Mesodermal cell (in vitro differentiated cells): Measurements from ENCODE around the gene EPN2. TPM values are rescaled to one million over a fixed set of nuclear protein-coding genes. Genes with fewer than 3 reads are reported as not detected.
"Not testable (repeated sequence)": the region's sequence is repeated elsewhere in the genome, so short reads cannot be mapped to it uniquely, and the experiment has no call there.

Source experiments
- H3K27ac ChIP-seq: 2 replicates; pipeline ENCODE4 v1.7.0; 2013; ENCODE audit warnings: mild to moderate bottlenecking, low read depth, low read length, moderate library complexity; ENCODE audit not compliant: severe bottlenecking
- H3K36me3 ChIP-seq: 2 replicates; pipeline ENCODE4 v1.7.1; 2013; ENCODE audit warnings: mild to moderate bottlenecking, low read length, moderate library complexity; ENCODE audit not compliant: control insufficient read depth, insufficient read depth
- H3K4me1 ChIP-seq: one replicate; pipeline ENCODE4 v1.7.1; 2013; ENCODE audit warnings: mild to moderate bottlenecking, low read length; ENCODE audit not compliant: insufficient read depth, control insufficient read depth, poor library complexity, severe bottlenecking
- H3K4me3 ChIP-seq: 2 replicates; pipeline ENCODE4 v1.7.0; 2013; ENCODE audit warnings: low read length, control low read depth, mild to moderate bottlenecking; ENCODE audit not compliant: insufficient read depth, poor library complexity, severe bottlenecking; ENCODE audit errors: extremely low read depth
- H3K9me3 ChIP-seq: 2 replicates; pipeline ENCODE4 v1.7.1; 2013; ENCODE audit warnings: mild to moderate bottlenecking, low read length, moderate library complexity; ENCODE audit not compliant: control insufficient read depth
- WGBS, 2 experiments: methylation state at CpG; one replicate each; pipeline ENCODE4 v1.1.5; 2013; ENCODE audit warnings: missing lambda C conversion rate in 2 of 2; ENCODE audit not compliant: insufficient coverage in 2 of 2; 5-methylcytosine and 5-hydroxymethylcytosine counted together
- polyA plus RNA-seq, 2 experiments: library from polyadenylated mRNA; stranded (reverse); fragments of 50-300 nt; gene quantifications; one replicate each; pipeline ENCODE4 v1.2.3, GENCODE V29; 2013

Gene EPN2
- 37.4 TPM for polyA plus RNA-seq (2013, experiment 1 of 2)
- polyA plus RNA-seq (2013, experiment 2 of 2): 33.4 TPM

DNA sequence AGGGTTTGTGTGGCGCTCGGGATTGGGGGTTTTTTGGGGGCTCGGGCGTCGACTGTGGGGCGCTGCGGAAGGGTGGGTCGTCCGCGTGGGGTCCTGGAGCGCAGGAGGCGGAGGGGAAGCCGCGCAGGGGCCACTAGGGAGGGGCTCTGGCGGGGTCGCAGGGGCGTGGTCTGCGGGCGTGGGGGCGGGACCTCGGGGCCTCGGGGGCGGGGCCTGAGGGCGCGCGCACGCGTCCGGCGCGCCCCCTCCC, at the start of gene EPN2:
EPN2 (plus strand) TSS at position 228 of the 250 bp plus-strand sequence. CDS start 45,754 bp downstream, outside the sequence.
- Histone ChIP-seq H3K27ac (peak within 1 kb of the TSS; percentile 30), H3K4me3 (peak within 1 kb of the TSS; percentile 95)
- H3K9me3 ChIP-seq, H3K36me3 ChIP-seq, H3K4me1 ChIP-seq: not testable (repeated sequence)
- WGBS, 2 experiments: 0% methylated on average over 3 to 5 of the region's 31 CpGs

DNA sequence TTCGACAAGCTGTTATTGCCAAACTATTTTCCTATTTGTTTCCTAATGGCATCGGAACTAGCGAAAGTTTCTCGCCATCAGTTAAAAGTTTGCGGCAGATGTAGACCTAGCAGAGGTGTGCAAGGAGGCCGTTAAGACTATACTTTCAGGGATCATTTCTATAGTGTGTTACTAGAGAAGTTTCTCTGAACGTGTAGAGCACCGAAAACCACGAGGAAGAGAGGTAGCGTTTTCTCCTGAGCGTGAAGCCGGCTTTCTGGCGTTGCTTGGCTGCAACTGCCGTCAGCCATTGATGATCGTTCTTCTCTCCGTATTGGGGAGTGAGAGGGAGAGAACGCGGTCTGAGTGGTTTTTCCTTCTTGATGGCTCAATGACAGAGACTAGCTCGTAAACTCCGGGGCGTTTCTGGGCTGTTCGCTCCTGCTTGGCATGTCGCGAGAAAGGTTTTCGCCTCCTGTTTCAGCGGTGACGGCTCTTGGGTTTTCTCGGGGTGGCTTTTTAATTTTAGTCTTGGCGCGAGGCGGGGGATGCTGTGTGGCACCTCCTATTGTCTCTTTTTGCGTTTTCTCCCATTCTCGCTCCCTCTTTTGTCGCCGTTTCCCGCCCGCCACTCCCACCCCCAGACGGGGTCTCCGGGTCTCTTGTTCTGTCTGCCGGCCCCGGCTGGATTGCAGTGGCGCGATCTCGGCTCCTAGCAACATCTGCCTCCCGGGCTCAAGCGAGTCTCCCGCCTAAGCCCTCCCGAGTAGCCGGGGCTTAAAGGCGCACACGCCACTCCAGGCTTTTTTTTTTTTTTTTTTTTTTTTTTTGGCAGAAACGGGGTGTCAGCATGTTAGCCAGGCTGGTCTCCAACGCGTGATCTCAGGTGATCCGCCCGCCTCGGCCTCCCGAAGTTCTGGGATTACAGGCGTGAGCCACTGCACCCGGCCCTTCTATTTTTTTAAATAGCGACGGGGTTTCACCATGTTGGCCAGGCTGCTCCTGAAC, 49.0 kb upstream of the EPN2 start:
- not testable (repeated sequence) for H3K27ac ChIP-seq, H3K4me3 ChIP-seq, H3K4me1 ChIP-seq, H3K9me3 ChIP-seq, H3K36me3 ChIP-seq
- no CpG with 5 or more reads among the region's 62 CpGs for WGBS, 2 experiments

DNA sequence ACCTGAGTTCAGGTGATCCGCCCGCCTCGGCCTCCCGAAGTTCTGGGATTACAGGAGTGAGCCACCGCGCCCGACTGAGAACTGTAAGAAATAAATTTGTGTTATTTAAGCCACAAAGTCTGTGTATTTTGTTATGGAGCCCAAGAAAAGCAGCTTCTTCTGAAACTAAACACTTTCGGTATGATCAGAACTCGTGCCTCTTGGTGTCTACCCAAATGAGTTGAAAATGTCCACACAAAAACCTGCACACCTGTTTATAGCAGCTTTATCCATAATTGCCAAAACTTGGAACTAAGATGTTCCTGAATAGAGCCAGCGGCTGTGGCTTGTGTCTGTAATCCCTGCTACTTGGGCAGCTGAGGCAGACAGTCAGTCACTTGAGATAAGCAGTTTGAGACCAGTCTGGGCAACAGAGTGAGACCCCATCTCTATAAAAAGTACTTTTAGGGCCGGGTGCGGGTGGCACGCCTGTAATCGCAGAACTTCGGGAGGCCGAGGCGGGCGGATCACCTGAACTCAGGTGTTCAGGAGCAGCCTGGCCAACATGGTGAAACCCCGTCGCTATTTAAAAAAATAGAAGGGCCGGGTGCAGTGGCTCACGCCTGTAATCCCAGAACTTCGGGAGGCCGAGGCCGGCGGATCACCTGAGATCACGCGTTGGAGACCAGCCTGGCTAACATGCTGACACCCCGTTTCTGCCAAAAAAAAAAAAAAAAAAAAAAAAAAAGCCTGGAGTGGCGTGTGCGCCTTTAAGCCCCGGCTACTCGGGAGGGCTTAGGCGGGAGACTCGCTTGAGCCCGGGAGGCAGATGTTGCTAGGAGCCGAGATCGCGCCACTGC, 48.1 kb upstream of the EPN2 start:
- H3K4me1 ChIP-seq, H3K27ac ChIP-seq, H3K4me3 ChIP-seq, H3K9me3 ChIP-seq, H3K36me3 ChIP-seq: not testable (repeated sequence)
- WGBS, 2 experiments: no CpG with 5 or more reads among the region's 39 CpGs

DNA sequence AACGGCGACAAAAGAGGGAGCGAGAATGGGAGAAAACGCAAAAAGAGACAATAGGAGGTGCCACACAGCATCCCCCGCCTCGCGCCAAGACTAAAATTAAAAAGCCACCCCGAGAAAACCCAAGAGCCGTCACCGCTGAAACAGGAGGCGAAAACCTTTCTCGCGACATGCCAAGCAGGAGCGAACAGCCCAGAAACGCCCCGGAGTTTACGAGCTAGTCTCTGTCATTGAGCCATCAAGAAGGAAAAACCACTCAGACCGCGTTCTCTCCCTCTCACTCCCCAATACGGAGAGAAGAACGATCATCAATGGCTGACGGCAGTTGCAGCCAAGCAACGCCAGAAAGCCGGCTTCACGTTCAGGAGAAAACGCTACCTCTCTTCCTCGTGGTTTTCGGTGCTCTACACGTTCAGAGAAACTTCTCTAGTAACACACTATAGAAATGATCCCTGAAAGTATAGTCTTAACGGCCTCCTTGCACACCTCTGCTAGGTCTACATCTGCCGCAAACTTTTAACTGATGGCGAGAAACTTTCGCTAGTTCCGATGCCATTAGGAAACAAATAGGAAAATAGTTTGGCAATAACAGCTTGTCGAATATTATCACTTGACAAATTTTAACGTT, 47.3 kb upstream of the EPN2 start:
- WGBS, 2 experiments: no CpG with 5 or more reads among the region's 36 CpGs
- H3K4me3 ChIP-seq, H3K36me3 ChIP-seq, H3K9me3 ChIP-seq, H3K27ac ChIP-seq, H3K4me1 ChIP-seq: not testable (repeated sequence)

DNA sequence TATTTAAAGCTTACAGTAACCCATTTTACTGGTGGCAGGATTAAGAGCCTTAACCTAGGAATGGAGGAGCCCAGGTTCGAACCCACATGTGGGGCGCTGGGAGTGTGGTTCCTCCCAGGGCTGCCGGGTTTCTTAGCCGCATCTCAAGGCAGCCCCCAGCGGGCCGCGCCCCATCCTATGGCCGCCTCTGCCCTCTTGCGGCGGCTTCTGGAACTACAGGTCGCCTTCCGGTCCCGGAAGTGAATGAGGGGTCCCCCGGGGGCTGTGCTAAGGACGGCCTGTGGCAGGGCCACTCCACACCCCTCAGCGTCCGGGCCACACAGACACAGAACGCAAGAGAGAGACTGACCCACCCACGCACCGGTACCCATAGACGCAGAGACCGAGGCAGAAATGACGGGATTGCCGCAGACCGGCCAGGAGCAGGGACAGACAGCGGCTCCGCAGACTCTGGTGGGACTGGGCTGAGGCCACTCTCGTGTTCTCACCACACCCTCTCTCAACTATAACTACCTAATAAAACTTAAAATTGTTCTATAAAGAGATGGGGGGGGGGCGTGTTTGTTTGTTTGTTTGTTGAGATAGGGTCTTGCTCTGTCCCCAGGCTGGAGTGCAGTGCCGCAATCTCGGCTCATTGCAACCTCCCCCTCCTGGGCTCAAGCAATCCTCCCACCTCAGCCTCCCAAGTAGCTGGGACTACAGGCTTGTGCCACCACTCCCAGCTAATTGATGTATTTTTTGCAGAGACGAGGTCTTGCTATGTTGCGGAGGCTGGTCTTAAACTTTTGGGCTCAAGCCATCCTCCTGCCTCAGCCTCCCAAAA, 40.6 kb upstream of the EPN2 start:
- H3K36me3 ChIP-seq, H3K4me1 ChIP-seq, H3K4me3 ChIP-seq, H3K9me3 ChIP-seq, H3K27ac ChIP-seq: not testable (repeated sequence)
- WGBS, 2 experiments: no CpG with 5 or more reads among the region's 33 CpGs

DNA sequence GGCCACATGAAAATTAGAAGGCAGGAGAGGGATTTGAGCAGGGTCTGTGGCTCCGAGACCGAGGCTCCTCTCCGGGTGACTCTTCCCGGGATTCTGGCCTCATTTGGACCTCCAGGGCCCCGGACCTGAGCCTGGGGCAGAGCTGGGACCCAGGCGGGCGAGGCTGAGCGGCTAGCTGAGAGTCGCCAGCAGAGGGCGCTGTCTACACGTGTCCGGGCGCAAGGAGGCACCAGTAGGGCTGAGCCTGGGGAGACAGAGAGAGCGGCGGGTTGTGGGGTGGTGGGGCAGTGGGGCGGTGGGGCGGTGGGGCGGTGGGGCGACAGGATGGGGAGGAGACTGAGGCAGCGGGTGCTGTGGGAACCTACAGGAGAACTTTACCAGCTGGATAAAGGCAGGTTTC, 34.7 kb upstream of the EPN2 start:
- not testable (repeated sequence) for H3K27ac ChIP-seq, H3K4me3 ChIP-seq, H3K36me3 ChIP-seq, H3K9me3 ChIP-seq, H3K4me1 ChIP-seq
- WGBS, 2 experiments: no CpG with 5 or more reads among the region's 20 CpGs

DNA sequence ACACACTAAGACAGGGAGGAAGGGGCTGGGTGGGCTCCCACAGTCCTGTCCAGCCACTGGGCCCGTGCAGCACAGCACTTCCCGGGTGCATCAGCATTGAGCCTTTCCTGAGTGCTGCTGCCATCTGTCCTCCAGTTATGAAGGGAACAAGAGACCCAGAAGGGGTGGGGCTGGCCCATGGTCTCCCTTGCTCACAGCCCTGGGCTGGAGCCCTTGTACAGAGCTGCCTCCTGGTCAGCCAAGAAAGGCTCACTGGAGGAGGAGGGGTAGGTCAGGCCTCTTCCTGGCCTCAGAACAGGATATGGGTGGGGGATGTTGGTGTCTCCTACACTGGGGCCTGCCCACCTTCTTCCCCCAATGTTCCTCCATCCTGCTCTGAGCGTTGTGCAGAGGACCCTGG, 33.7 kb upstream of the EPN2 start:
- not testable (repeated sequence) for H3K36me3 ChIP-seq, H3K4me1 ChIP-seq, H3K4me3 ChIP-seq, H3K9me3 ChIP-seq, H3K27ac ChIP-seq
- WGBS, 2 experiments: no CpG with 5 or more reads among the region's 3 CpGs

DNA sequence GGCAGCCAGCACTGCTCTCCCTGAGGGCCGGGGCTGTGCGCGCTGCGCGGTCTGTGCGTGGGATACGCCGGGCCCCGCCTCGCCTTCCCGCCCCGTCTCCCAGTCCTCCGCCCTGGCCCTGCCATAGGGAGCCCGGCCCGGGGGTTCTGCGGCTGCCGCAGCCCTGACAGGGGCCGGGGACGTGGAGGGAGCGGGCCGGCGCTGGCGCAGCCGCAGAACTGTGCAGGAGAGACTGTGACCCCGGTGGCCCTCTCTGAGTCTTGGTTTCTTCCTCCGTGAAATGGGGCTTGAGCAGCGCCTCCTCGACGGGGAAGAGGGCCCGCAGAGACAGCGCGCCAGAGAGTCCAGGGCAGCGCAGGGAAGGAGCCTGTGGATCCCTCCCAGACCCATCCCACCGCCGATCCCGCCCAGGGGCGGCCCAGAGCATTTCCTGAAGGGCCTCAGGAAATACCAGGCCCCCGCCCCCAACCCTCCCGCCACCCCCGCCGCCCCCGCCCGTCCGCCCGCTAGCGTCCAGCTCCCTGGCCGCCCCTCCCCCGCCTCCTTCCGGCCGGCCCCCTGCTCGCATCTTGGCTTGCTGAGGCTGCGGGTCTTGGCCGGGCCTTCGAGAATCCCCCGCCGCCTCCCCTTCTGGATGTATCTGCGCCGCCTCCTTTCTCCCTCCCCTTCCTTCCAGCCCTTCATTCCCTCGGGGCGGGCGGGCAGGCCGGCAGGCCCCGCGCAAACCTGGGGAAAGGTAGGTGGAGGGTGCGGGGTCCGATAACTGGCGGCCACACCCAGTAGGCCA, 21.9 kb upstream of the EPN2 start:
- not testable (repeated sequence) for H3K4me3 ChIP-seq, H3K27ac ChIP-seq, H3K4me1 ChIP-seq, H3K36me3 ChIP-seq, H3K9me3 ChIP-seq
- whole genome bisulfite sequencing, 2 experiments: no CpG with 5 or more reads among the region's 67 CpGs

DNA sequence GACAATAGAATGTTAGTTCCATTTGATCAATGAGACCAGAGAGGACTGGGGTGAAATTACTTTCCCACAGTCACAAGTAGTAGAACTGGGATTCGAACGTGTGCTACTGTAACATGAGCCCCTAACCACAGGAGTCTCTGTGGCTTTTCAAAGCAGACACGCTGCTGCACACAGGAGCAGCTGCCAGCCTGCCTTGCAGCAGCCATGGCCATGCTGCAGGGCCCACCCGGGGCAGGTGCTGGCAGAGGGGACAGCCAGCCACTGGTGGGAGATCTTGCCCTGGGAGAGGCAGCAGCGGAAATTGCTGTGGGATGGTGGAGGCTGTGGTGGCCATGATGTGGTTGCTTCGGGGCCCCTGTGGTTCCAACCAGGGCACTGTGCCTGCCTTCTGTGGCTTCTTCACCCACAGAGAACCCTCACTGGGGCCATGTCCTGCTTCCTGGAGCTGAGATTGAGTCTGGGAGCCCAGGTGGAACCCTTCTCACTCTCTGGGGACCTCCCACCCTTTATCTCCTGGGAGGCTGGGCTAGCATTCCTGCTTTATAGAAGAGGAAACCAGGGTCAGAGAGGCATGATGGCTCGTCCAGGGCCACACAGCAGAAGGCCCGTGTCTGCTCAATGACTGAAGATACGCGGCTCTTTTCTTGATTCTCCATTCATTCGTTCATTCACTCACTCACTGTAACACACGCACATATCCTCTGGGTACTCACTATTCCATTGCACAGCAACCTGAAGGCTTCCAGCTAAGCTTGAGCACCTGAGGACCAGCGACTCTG, 20.8 kb upstream of the EPN2 start:
- WGBS, 2 experiments: no CpG with 5 or more reads among the region's 13 CpGs
- not testable (repeated sequence) for H3K27ac ChIP-seq, H3K9me3 ChIP-seq, H3K4me3 ChIP-seq, H3K4me1 ChIP-seq, H3K36me3 ChIP-seq
